ENCODE measurements around the gene GMPPA. TPM values are rescaled to one million over a fixed set of nuclear protein-coding genes. Genes with fewer than 3 reads are reported as not detected.

GMPPA gene
- total RNA-seq, 1 experiment from 2014 or later, result 32.0 TPM

DNA sequence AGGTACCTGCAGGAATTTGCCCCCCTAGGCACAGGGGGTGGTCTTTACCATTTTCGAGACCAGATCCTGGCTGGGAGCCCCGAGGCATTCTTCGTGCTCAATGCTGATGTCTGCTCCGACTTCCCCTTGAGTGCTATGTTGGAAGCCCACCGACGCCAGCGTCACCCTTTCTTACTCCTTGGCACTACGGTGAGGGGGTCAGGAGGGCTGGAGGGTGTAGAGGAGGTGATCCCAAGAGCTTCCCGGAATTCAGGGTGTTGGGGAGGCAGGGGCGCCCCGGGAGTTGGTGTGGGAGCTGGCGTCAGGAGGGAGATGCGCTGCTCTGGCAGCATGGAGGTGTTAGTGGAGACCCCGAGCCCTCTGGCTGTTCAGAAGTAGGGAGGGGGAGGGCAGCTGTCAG, 3.2 kb downstream of the GMPPA start:
- no peak overlapping the region for H3T11ph ChIP-seq (ENCODE audit: low read length)
- Mint-ChIP-seq H3K27me3 (ENCODE audit: low read depth) (peaks cover 12% of the 10 kb centered on the region), H3K36me3 (ENCODE audit: insufficient read depth in 1 of 3, low read depth in 3 of 3) (peaks cover 16 to 19% (median 17%) of the 10 kb centered on the region in 3 experiments), H3K27ac (no peak overlapping the region), H3K9me3 (no peaks in the 10 kb centered on the region), H3K4me3 (peak overlapping the region in 1 of 2 experiments; percentile 21; a peak in 1 of 5 replicates), H3K4me1 (peaks cover 46 to 47% of the 10 kb centered on the region in 2 experiments)
- H3K18ac ChIP-seq (ENCODE audit: insufficient read length, low read depth, low read length), result no peak overlapping the region
- no peak overlapping the region for H2BK20ac ChIP-seq (ENCODE audit: low read depth, low read length, poor library complexity, severe bottlenecking)
- WGBS (ENCODE audit: extremely low coverage, insufficient read length, low lambda C conversion rate), result no CpG with 5 or more reads among the region's 14 CpGs
- no peak for TF ChIP-seq CTCF (conservative IDR thresholded peaks at IDR 0.05)
- no peak overlapping the region for H3K56ac ChIP-seq (ENCODE audit: insufficient read length, low read depth, low read length)
- H3K23me2 ChIP-seq (ENCODE audit: insufficient read length, low read depth, low read length, poor library complexity, severe bottlenecking), result peaks cover 21% of the 10 kb centered on the region
- H3K9me3 ChIP-seq (ENCODE audit: control insufficient read depth, low read depth, low read length), result no peaks in the 10 kb centered on the region
- H3K4me1 ChIP-seq (ENCODE audit: insufficient read depth, low read length), result peaks cover 14% of the 10 kb centered on the region; the same call in 1 of the 2 replicates
- H3K23ac ChIP-seq (ENCODE audit: insufficient read length, low read depth, low read length), result no peak overlapping the region
- no peaks in the 10 kb centered on the region for H3K79me1 ChIP-seq (ENCODE audit: insufficient read depth, low read depth, low read length, poor library complexity, severe bottlenecking)
- no peaks in the 10 kb centered on the region for H3K79me2 ChIP-seq (ENCODE audit: insufficient read depth, low read length)
- no peak overlapping the region for H4K8ac ChIP-seq (replicated peaks; ENCODE audit: insufficient read length, low read depth, low read length)
- H3K14ac ChIP-seq (ENCODE audit: insufficient read depth, low read length), result no peak overlapping the region
- no peak overlapping the region for H2BK5ac ChIP-seq (ENCODE audit: insufficient read length, low read length)
- no peak overlapping the region for H2AK5ac ChIP-seq (ENCODE audit: insufficient read length, low read length)
- no peak overlapping the region for H2BK15ac ChIP-seq (ENCODE audit: low read depth, low read length)
- no peak overlapping the region for H3K4me2 ChIP-seq (ENCODE audit: insufficient read depth, insufficient read length, low read length)
- H4K91ac ChIP-seq (ENCODE audit: insufficient read length, low read depth, low read length), result no peak overlapping the region
- H2BK120ac ChIP-seq (ENCODE audit: low read depth, low read length, poor library complexity, severe bottlenecking), result no peak overlapping the region
- no peak overlapping the region for H2BK12ac ChIP-seq (ENCODE audit: insufficient read length, low read depth, low read length)
- H4K5ac ChIP-seq (ENCODE audit: insufficient read length, low read depth, low read length), result no peak overlapping the region
- no peak overlapping the region for H3K27ac ChIP-seq (ENCODE audit: insufficient read length, low read depth, low read length)
- no peak overlapping the region for H2AFZ ChIP-seq (ENCODE audit: low read length)
- H3K27me3 ChIP-seq (ENCODE audit: insufficient read depth, low read length), result peaks cover 7% of the 10 kb centered on the region; the same call in 1 of the 2 replicates
- H4K20me1 ChIP-seq (ENCODE audit: control insufficient read depth, insufficient read depth, insufficient read length), result peaks cover 5% of the 10 kb centered on the region
- H3K9ac ChIP-seq (ENCODE audit: extremely low read depth, insufficient read length, low read length), result no peak overlapping the region
- DNase-seq, result no peak
- H3K4ac ChIP-seq (ENCODE audit: low read depth, low read length), result no peak overlapping the region
